ENCODE measurements around the gene OR51B2. TPM values are rescaled to one million over a fixed set of nuclear protein-coding genes. Genes with fewer than 3 reads are reported as not detected.
"Not testable (repeated sequence)": the region's sequence is repeated elsewhere in the genome, so short reads cannot be mapped to it uniquely, and the experiment has no call there.

Gene OR51B2
- total RNA-seq, 1 donor from 2014 or later = not detected

DNA sequence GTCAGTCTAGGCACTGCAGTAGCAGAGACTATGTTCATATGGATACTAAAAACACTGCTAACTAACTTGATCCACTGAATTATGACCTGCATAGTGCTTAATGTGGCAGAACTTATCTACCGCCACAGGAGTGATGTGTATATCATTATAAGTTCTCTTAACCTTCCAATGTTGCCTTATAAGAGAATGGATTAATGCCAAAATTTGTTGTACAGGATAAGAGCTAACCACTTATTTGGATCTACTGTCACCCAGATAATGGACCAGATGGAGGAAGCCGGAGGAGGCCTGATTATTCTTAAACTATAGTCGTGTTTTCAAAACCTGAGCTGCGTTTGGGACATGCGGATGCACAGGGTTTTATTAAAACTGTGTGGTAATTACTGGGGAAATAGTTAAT is 20.5 kb downstream of the OR51B2 start:
- intact Hi-C loops (cut with DNase I) = no loop called here
- ATAC-seq = no peak

DNA sequence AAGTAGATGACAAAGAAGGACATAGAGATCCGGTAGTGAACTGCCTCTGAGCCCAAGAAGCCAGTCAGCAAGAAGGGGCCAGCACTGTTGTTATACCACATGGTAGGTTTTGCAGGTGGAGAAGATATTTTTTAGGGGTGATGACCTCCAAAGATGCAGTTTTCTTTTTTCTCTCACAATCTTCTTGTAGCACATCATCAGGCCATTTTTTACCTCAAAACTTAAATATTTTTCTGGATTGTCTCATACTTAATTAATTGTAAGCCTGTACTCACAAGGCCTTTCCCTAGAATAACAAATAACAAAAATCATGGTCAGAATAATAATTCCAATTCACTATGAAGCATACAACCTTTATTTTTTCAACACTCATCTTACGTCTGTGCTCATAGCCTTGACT is 22.3 kb downstream of the OR51B2 start, which contains the start of gene OR51B4:
Gene OR51B4, minus strand, starts transcription at position 101 of the 400 bp plus-strand sequence. Its CDS starts 0 bp downstream, at position 101.
- Histone ChIP-seq H3K4me1 (no peaks in the 10 kb centered on the region), H3K27ac (no peak within 1 kb of the TSS), H3K4me3 (no peak within 1 kb of the TSS), H3K9me3 (no peaks in the 10 kb centered on the region), H3K27me3 (ENCODE audit: low read depth) (no peaks in the 10 kb centered on the region), H3K36me3 (no peaks in the 10 kb centered on the region)
- ATAC-seq (no peak), DNase-seq (no peak)
- intact Hi-C loops (cut with DNase I) = no loop called here
- TF ChIP-seq, protein P1, sequence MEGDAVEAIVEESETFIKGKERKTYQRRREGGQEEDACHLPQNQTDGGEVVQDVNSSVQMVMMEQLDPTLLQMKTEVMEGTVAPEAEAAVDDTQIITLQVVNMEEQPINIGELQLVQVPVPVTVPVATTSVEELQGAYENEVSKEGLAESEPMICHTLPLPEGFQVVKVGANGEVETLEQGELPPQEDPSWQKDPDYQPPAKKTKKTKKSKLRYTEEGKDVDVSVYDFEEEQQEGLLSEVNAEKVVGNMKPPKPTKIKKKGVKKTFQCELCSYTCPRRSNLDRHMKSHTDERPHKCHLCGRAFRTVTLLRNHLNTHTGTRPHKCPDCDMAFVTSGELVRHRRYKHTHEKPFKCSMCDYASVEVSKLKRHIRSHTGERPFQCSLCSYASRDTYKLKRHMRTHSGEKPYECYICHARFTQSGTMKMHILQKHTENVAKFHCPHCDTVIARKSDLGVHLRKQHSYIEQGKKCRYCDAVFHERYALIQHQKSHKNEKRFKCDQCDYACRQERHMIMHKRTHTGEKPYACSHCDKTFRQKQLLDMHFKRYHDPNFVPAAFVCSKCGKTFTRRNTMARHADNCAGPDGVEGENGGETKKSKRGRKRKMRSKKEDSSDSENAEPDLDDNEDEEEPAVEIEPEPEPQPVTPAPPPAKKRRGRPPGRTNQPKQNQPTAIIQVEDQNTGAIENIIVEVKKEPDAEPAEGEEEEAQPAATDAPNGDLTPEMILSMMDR (IDR thresholded peaks at IDR 0.05) = no peak

More for the DNA sequence above, 20.5 kb downstream of the OR51B2 start:
- TF ChIP-seq, protein P1 (IDR thresholded peaks at IDR 0.05) = no peak
- no peaks in the 10 kb centered on the region for H3K27me3 ChIP-seq (ENCODE audit: low read depth)
- no peak for DNase-seq
- no peaks in the 10 kb centered on the region for H3K36me3 ChIP-seq
- H3K4me1 ChIP-seq = no peaks in the 10 kb centered on the region
- H3K9me3 ChIP-seq = no peaks in the 10 kb centered on the region
- H3K27ac ChIP-seq = no peak overlapping the region
- H3K4me3 ChIP-seq = no peak overlapping the region

DNA sequence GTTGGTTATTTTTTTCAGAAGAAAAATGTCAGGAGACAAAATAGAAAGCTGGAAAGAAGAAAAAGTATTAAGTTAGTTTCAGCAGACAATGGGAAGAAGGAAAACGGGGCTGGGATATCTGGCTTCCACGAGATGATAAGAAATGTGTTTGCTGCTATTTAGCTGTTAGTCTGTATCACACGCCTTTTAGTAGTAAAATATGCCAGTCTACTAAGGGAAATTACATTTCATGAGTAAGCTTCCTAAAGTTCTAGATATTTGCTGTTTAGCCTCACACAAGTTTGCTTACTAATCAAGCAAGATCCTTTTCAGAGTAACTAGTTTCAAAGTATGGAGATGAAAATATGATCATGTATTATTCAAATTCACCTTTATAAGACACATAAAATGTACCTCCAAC is 23.8 kb downstream of the OR51B2 start:
- DNase-seq = no peak
- H3K27ac ChIP-seq = no peak overlapping the region
- no peaks in the 10 kb centered on the region for H3K4me1 ChIP-seq
- TF ChIP-seq, protein P1 (IDR thresholded peaks at IDR 0.05) = no peak
- H3K9me3 ChIP-seq = no peaks in the 10 kb centered on the region
- H3K27me3 ChIP-seq (ENCODE audit: low read depth) = no peaks in the 10 kb centered on the region
- H3K4me3 ChIP-seq = no peak overlapping the region
- intact Hi-C loops (cut with DNase I) = no loop called here
- H3K36me3 ChIP-seq = no peaks in the 10 kb centered on the region
- no peak for ATAC-seq

DNA sequence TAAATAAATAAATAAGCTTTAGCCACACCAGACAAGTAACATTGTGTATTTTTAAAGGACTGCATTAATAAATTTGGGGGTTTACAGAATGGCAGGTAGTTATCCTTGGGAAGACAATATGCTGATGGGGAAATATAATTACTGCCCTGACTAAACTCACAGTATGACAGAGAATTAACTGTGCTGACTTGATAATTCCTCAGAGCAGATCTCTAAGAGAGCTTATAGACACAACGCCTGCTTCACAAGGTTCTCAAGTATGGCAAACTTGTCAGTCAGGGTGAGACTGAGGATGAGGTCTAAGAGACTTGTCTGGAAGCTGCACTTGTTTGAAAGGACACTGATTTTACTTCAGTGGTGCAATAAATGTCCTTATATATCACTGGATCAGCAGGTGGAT is 25.6 kb downstream of the OR51B2 start:
- intact Hi-C loops (cut with DNase I) = no loop called here
- H3K27me3 ChIP-seq (ENCODE audit: low read depth) = no peaks in the 10 kb centered on the region
- no peak for DNase-seq
- H3K4me1 ChIP-seq = no peaks in the 10 kb centered on the region
- TF ChIP-seq, protein P1 (IDR thresholded peaks at IDR 0.05) = no peak
- no peak for ATAC-seq
- H3K9me3 ChIP-seq = no peaks in the 10 kb centered on the region
- H3K27ac ChIP-seq = no peak overlapping the region
- H3K4me3 ChIP-seq = no peak overlapping the region
- H3K36me3 ChIP-seq = no peaks in the 10 kb centered on the region

DNA sequence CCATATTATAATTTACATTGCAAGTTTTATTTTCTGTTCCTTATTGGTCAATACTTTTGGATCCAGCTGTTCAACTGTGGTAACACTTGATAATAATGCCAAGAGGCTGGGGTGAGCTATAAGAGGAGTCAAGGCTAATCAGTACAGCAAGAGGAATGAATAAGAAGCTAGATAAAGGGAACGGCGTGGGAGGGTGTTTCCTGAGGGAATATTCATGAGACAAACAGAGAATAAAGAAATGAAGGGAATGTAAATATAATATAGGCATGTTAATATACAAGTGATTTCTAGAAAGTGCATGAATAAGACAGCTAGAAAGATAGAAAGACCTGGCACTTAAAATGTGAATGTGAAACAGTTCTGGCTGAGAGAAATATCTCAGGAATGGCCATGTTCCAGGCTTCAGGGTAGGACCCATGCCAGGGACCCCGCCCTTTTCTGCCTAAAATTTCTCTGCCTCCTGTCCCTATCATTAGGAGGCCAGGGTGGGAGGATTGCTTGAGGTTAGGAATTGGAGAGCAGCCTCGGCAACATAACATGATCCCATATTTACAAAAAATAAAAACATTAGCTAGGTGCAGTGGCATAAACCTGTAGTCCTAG is 26.3 kb downstream of the OR51B2 start:
- intact Hi-C loops (cut with DNase I) = no loop called here
- TF ChIP-seq, protein P1 (IDR thresholded peaks at IDR 0.05) = no peak
- H3K4me3 ChIP-seq = no peak overlapping the region
- H3K4me1 ChIP-seq = no peaks in the 10 kb centered on the region
- ATAC-seq (no peak), DNase-seq (no peak)
- H3K9me3 ChIP-seq = no peaks in the 10 kb centered on the region
- no peaks in the 10 kb centered on the region for H3K36me3 ChIP-seq
- no peak overlapping the region for H3K27ac ChIP-seq
- H3K27me3 ChIP-seq (ENCODE audit: low read depth) = no peaks in the 10 kb centered on the region

DNA sequence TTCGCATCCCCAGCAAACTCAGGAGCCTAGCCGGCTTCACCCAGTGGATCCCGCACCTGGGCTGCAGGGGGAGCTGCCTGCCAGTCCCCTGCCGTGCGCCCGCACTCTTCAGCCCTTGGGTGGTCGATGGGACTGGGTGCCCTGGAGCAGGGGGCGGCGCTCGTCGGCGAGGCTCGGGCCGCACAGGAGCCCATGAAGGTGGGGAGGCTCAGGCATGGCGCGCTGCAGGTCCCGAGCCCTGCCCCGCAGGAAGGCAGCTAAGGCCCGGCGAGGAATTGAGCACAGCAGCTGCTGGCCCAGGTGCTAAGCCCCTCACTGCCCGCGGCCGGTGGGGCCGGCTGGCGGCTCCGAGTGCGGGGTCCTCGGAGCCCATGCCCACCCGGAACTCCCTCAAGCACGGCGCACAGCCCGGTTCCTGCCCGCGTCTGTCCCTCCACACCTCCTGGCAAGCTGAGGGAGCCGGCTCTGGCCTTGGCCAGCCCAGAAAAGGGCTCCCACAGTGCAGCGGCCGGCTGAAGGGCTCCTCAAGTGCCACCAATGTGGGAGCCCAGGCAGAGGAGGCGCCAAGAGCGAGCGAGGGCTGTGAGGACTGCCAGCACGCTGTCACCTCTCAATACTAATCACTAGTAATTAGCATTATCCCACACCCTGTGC is 29.6 kb downstream of the OR51B2 start:
- H3K4me3 ChIP-seq; H3K4me1 ChIP-seq; H3K27ac ChIP-seq; ATAC-seq; DNase-seq; intact Hi-C loops (cut with DNase I); H3K9me3 ChIP-seq; H3K36me3 ChIP-seq; H3K27me3 ChIP-seq (ENCODE audit: low read depth): not testable (repeated sequence)

Measured in lower lobe of right lung (tissue), 2 donors.